Suprapubic skin (tissue), 4 donors: ENCODE results near the gene LIMA1.

Source experiments
- POLR2A ChIP-seq, 2 donors: fragments of 450-650 bp; IDR thresholded peaks; one replicate each; pipeline ENCODE4 v1.6.1; 2017; ENCODE audit warnings: antibody characterized with exemption in 2 of 2, mild to moderate bottlenecking in 2 of 2, moderate library complexity in 2 of 2
- POLR2AphosphoS5 ChIP-seq, 3 donors: sonication (generic); formaldehyde crosslinking; IDR thresholded peaks; one replicate each; pipeline ENCODE4 v1.6.1; 2017; ENCODE audit warnings: antibody characterized with exemption in 3 of 3
- TF ChIP-seq, protein P1 (sequence below), 2 donors: fragments of 200-600 bp in 1 of 2; fragments of 450-650 bp in 1 of 2; sonication (generic) in 1 of 2; IDR thresholded peaks; one replicate each; pipeline ENCODE4 v1.5.1; 2016 to 2019; ENCODE audit warnings: antibody characterized with exemption in 2 of 2, mild to moderate bottlenecking in 1 of 2, moderate library complexity in 1 of 2

DNA sequence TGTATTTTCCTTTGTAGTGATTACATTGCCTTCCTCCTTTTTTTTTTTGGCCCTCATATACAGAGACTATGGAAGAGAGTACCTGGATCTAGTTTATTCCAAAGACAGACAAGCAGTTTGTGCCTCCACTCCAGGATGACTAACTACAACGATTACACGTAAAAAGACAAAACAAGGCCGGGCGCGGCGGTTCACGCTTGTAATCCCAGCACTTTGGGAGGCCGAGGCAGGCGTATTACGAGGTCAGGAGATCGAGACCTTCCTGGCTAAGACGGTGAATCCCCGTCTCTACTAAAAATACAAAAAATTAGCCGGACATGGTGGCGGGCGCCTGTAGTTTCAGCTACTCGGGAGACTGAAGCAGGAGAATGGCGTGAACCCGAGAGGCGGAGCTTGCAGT, 118.4 kb downstream of the LIMA1 start:
- TF ChIP-seq, protein P1, sequence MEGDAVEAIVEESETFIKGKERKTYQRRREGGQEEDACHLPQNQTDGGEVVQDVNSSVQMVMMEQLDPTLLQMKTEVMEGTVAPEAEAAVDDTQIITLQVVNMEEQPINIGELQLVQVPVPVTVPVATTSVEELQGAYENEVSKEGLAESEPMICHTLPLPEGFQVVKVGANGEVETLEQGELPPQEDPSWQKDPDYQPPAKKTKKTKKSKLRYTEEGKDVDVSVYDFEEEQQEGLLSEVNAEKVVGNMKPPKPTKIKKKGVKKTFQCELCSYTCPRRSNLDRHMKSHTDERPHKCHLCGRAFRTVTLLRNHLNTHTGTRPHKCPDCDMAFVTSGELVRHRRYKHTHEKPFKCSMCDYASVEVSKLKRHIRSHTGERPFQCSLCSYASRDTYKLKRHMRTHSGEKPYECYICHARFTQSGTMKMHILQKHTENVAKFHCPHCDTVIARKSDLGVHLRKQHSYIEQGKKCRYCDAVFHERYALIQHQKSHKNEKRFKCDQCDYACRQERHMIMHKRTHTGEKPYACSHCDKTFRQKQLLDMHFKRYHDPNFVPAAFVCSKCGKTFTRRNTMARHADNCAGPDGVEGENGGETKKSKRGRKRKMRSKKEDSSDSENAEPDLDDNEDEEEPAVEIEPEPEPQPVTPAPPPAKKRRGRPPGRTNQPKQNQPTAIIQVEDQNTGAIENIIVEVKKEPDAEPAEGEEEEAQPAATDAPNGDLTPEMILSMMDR (IDR thresholded peaks at IDR 0.05) = no peak
- no peak for TF ChIP-seq POLR2A (IDR thresholded peaks at IDR 0.05)
- TF ChIP-seq POLR2AphosphoS5 (IDR thresholded peaks at IDR 0.05) = no peak
